ENCODE data around the gene C7orf57. TPM values are rescaled to one million over a fixed set of nuclear protein-coding genes. Genes with fewer than 3 reads are reported as not detected.
"Not testable (repeated sequence)": the region's sequence is repeated elsewhere in the genome, so short reads cannot be mapped to it uniquely, and the experiment has no call there.

C7orf57 gene
- total RNA-seq (10 to 100 TPM in 1 of 7 donors, 1 to 10 TPM in 1, under 1 TPM in 3, not detected in 2; 0.30 to 18.6 (median 0.38) TPM), polyA plus RNA-seq (under 1 TPM in 1 of 2 donors, not detected in 1; 0.02 TPM)
- long read RNA-seq, donor 1 = 0 reads
- long read RNA-seq, donor 2 = 0 reads
- long read RNA-seq, donor 3, partial matches to known transcripts = 1 of 1 reads
- long read RNA-seq, donor 3, other reads (novel, unspliced or antisense) = 0 of 1 reads

- intact Hi-C loops (cut with DNase I) = no loop called here
- peaks cover 11% of the 10 kb centered on the region for H3K4me1 ChIP-seq (ENCODE audit: insufficient read depth)
- TF ChIP-seq POLR2A (IDR thresholded peaks at IDR 0.05) = no peak
- no peak for TF ChIP-seq EP300 (IDR thresholded peaks at IDR 0.05)
- TF ChIP-seq CTCF (IDR thresholded peaks at IDR 0.05) = peak in 1 of 3 donors; percentile 24
- 1 to 2% (median 1%) methylated on average over 49 to 62 of the region's 62 CpGs for WGBS, 3 donors
- no peak within 1 kb of the TSS for H3K27ac ChIP-seq
- no peaks in the 10 kb centered on the region for H3K27me3 ChIP-seq
- peak; percentile 68 to 90 (median 80) for DNase-seq
- peak within 1 kb of the TSS; percentile 35 for H3K4me3 ChIP-seq
- no peaks in the 10 kb centered on the region for H3K9me3 ChIP-seq
- H3K36me3 ChIP-seq = no peaks in the 10 kb centered on the region
Measured at GRCh38 chr7:48035301-48035966, at the start of gene C7orf57. C7orf57 (plus strand) TSS chr7:48035543; CDS start chr7:48036309, 766 bp downstream.

- intact Hi-C loops (cut with DNase I) = no loop called here
- no peaks in the 10 kb centered on the region for H3K27me3 ChIP-seq
- DNase-seq = no peak
- no peaks in the 10 kb centered on the region for H3K9me3 ChIP-seq
- no peak overlapping the region for H3K4me3 ChIP-seq
- H3K4me1 ChIP-seq (ENCODE audit: insufficient read depth) = no peaks in the 10 kb centered on the region
- no peaks in the 10 kb centered on the region for H3K36me3 ChIP-seq
- WGBS, 3 donors = 80 to 85% (median 82%) methylated on average over 8 of the region's 8 CpGs
- TF ChIP-seq POLR2A (IDR thresholded peaks at IDR 0.05) = no peak
- no peak for TF ChIP-seq CTCF (IDR thresholded peaks at IDR 0.05)
- TF ChIP-seq EP300 (IDR thresholded peaks at IDR 0.05) = no peak
- no peak overlapping the region for H3K27ac ChIP-seq
Measured at GRCh38 chr7:47988496-47989386, 46.6 kb upstream of the C7orf57 start.

- H3K9me3 ChIP-seq; DNase-seq; H3K4me1 ChIP-seq (ENCODE audit: insufficient read depth); H3K27me3 ChIP-seq; H3K36me3 ChIP-seq; H3K4me3 ChIP-seq; H3K27ac ChIP-seq: not testable (repeated sequence)
- 72 to 81% (median 74%) methylated on average over 10 of the region's 10 CpGs for WGBS, 3 donors
- intact Hi-C loops (cut with DNase I) = loop anchor here in 2 of 4 donors (5.0 to 10.0 kb wide), 3 partner anchors 45 to 117 kb away; partner anchors contain the start of gene PKD1L1 (in 1 of the 2)
Measured at GRCh38 chr7:47989607-47990400, 45.5 kb upstream of the C7orf57 start.

GRCh38 chr7:47990592-47990991, 44.8 kb upstream of the C7orf57 start:
- H3K27me3 ChIP-seq = no peaks in the 10 kb centered on the region
- no peak for DNase-seq
- intact Hi-C loops (cut with DNase I) = loop anchor here in 2 of 4 donors (5.0 to 10.0 kb wide), 3 partner anchors 46 to 117 kb away; partner anchors contain the start of gene PKD1L1 (in 1 of the 2)
- 95 to 96% (median 96%) methylated on average over 5 of the region's 5 CpGs for WGBS, 3 donors
- no peaks in the 10 kb centered on the region for H3K36me3 ChIP-seq
- no peaks in the 10 kb centered on the region for H3K9me3 ChIP-seq
- H3K4me3 ChIP-seq = no peak overlapping the region
- no peak overlapping the region for H3K27ac ChIP-seq
- no peaks in the 10 kb centered on the region for H3K4me1 ChIP-seq (ENCODE audit: insufficient read depth)
- TF ChIP-seq CTCF (IDR thresholded peaks at IDR 0.05) = no peak
- TF ChIP-seq POLR2A (IDR thresholded peaks at IDR 0.05) = no peak
- TF ChIP-seq EP300 (IDR thresholded peaks at IDR 0.05) = no peak
